ENCODE measurements around the gene CRIM1. TPM values are rescaled to one million over a fixed set of nuclear protein-coding genes. Genes with fewer than 3 reads are reported as not detected.

The CRIM1 gene
- total and polyA plus RNA-seq, 7 donors, result 10.2 to 68.1 (median 53.1) TPM

GRCh38 chr2:36354811-36355150 is 797 bp upstream of the CRIM1 start:
- no peaks in the 10 kb centered on the region for H3K9me3 ChIP-seq
- intact Hi-C loops (cut with DNase I), result loop anchor here (2.0 to 10.0 kb wide), 8 partner anchors 53 to 428 kb away; partner anchors contain the start of gene FEZ2 (in 1 of the 2)
- H3K27ac ChIP-seq, result peak overlapping the region; percentile 92
- no peaks in the 10 kb centered on the region for H3K27me3 ChIP-seq (ENCODE audit: insufficient read depth in 3 of 3, low read length in 2 of 3)
- no peak for TF ChIP-seq CTCF (IDR thresholded peaks at IDR 0.05)
- H3K4me1 ChIP-seq, result peaks cover 21% of the 10 kb centered on the region
- WGBS, 3 donors, result 10 to 18% (median 14%) methylated on average over 11 of the region's 11 CpGs
- H3K36me3 ChIP-seq (ENCODE audit: insufficient read depth in 1 of 2, low read depth in 1 of 2), result no peaks in the 10 kb centered on the region
- ATAC-seq (no peak), DNase-seq (no peak)
- peak overlapping the region; percentile 95 for H3K4me3 ChIP-seq

GRCh38 chr2:36355890-36356297 is 316 bp downstream of the CRIM1 start:
- no peak for TF ChIP-seq CTCF (IDR thresholded peaks at IDR 0.05)
- H3K36me3 ChIP-seq (ENCODE audit: insufficient read depth in 1 of 2, low read depth in 1 of 2), result peaks cover 0 to under 1% of the 10 kb centered on the region in 2 donors
- DNase-seq, result no peak
- ATAC-seq, result peak in 2 of 4 donors; percentile 1 to 34
- H3K9me3 ChIP-seq, result no peaks in the 10 kb centered on the region
- H3K27me3 ChIP-seq (ENCODE audit: insufficient read depth in 3 of 3, low read length in 2 of 3), result no peaks in the 10 kb centered on the region
- peaks cover 32% of the 10 kb centered on the region for H3K4me1 ChIP-seq
- WGBS, 3 donors, result 0 to 1% (median 1%) methylated on average over 12 to 55 of the region's 55 CpGs
- intact Hi-C loops (cut with DNase I), result loop anchor here (2.0 to 10.0 kb wide), 6 partner anchors 51 to 315 kb away; partner anchors contain the start of gene FEZ2 (in 1 of the 2)
- H3K4me3 ChIP-seq, result peak overlapping the region; percentile 95
- peak overlapping the region; percentile 92 for H3K27ac ChIP-seq

- Histone ChIP-seq H3K36me3 (ENCODE audit: insufficient read depth in 1 of 2, low read depth in 1 of 2) (peaks cover 0 to 5% of the 10 kb centered on the region in 2 donors), H3K4me3 (peak overlapping the region; percentile 95), H3K27ac (peak overlapping the region; percentile 92), H3K4me1 (peaks cover 38% of the 10 kb centered on the region), H3K9me3 (no peaks in the 10 kb centered on the region), H3K27me3 (ENCODE audit: insufficient read depth in 3 of 3, low read length in 2 of 3) (no peaks in the 10 kb centered on the region)
- peak; percentile 49 to 76 for DNase-seq
- TF ChIP-seq CTCF (IDR thresholded peaks at IDR 0.05), result no peak
- intact Hi-C loops (cut with DNase I), result loop anchor here (5.0 to 10.0 kb wide), 5 partner anchors 51 to 238 kb away; partner anchors contain the start of gene FEZ2 (in 1 of the 2)
- 0 to 1% (median 1%) methylated on average over 40 to 74 of the region's 74 CpGs for WGBS, 3 donors
- ATAC-seq, result peak; percentile 14 to 35 (median 28)
These were observed 866 bp downstream of the CRIM1 start for GRCh38 chr2:36356298-36356989.

- H3K27me3 ChIP-seq (ENCODE audit: insufficient read depth in 3 of 3, low read length in 2 of 3), result no peaks in the 10 kb centered on the region
- H3K36me3 ChIP-seq (ENCODE audit: insufficient read depth in 1 of 2, low read depth in 1 of 2), result peaks cover 0 to 5% of the 10 kb centered on the region in 2 donors
- DNase-seq (peak; percentile 57 to 80), ATAC-seq (peak; percentile 54 to 75 (median 66))
- H3K4me1 ChIP-seq, result peaks cover 46% of the 10 kb centered on the region
- peak overlapping the region; percentile 92 for H3K27ac ChIP-seq
- 0 to 1% (median 1%) methylated on average over 51 to 53 of the region's 53 CpGs for WGBS, 3 donors
- intact Hi-C loops (cut with DNase I), result loop anchor here (5.0 to 10.0 kb wide), 5 partner anchors 50 to 238 kb away; partner anchors contain the start of gene FEZ2 (in 1 of the 2)
- TF ChIP-seq CTCF (IDR thresholded peaks at IDR 0.05), result no peak
- no peaks in the 10 kb centered on the region for H3K9me3 ChIP-seq
- H3K4me3 ChIP-seq, result peak overlapping the region; percentile 95
These were observed 1.6 kb downstream of the CRIM1 start for GRCh38 chr2:36356990-36357846.
